Retinal pigment epithelial cell (primary cell): ENCODE data around the gene FAM186B.

Experiments
- DNase-seq: peaks from one replicate; pipeline ENCODE4 v3.0.0-alpha.2; 2010; ENCODE audit warnings: low read depth
- H3K4me3 ChIP-seq: 2 replicates; pipeline ENCODE4 v1.5.1; 2011; ENCODE audit warnings: mild to moderate bottlenecking, low read length, control low read depth, moderate library complexity
- CTCF ChIP-seq: conservative IDR thresholded peaks from 2 replicates; pipeline ENCODE4 v1.5.1; 2011; ENCODE audit warnings: low read depth, low read length, control low read depth, inconsistent platforms

Gene FAM186B

GRCh38 chr12:49626169-49626835 lies 20.9 kb upstream of the FAM186B start:
- no peak overlapping the region for H3K4me3 ChIP-seq
- DNase-seq: no peak
- TF ChIP-seq CTCF: peak; percentile 13

DNA sequence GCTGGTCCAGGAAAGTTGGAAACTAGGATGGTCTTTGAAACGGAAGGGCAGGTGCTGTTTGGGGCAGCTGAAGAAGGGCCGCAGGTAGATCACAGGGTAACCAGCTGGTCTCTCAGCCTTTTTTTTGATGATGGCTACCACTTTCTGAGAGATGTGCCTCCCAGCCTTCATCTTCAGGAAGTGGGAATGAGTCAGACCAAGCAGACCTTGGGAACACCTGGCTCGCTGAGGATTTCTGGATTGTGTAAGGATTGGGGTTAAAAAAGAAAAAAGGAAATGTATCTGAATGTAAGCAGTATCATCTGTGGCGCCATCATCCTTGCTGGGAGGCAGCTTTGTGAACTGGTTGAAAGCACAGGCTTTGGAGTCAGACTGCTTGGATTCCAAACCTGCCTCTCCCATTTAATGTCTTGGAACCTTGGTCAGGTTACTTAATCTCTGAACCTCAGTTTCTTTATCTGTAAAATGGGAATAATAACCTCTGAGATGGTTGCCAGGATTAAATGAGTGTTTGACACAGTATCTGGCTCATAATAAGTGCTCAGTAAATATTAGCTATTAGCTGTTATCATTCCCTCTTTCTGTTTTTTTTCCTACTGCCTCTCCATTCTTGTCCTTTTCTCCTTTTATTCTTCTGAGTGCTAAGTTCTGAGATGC lies 19.6 kb upstream of the FAM186B start:
- TF ChIP-seq CTCF: no peak
- DNase-seq: no peak
- no peak overlapping the region for H3K4me3 ChIP-seq

DNA sequence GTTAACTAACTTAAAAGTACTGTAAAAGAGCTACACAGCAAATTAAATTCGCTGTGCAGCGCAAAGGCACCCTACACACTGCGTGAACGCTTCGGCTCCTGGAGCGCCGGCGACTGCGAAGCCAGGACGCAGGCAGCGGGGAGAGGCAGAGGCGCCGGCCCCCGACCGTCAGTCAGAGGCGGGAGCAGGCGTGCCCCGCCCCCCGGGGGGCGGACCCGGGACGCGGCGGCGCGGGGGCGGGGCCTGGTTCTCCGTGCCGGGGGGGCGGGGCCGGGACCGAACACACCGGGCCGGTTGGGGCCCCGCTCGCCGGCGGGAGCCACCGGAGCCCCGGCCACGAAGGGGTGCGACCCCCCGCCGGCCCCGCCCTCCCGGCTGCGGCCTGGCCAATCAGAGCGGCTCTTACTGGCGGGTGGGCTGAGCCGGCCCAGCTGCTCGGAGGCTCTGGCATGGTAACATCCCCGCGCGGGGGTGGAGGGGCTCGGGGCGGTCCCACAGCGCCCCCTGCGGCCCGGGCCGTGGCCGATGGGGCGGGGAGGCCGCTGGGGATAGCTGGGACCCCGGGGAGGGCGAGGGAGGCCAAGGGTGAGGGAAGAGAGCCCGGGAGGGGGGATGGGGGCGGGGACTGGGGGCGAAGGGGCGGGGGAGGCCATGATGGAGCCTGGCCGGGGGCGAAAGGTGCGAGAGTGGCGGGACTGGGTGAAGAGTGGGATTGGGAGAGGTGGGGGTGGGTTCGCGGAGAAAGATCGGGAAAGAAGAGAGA lies 17.9 kb upstream of the FAM186B start, which contains the start of gene PRPF40B:
TSS of gene PRPF40B (plus strand) at position 420 of the 763 bp plus-strand sequence. CDS start at position 450, 30 bp downstream.
- TF ChIP-seq CTCF: peak; percentile 45
- DNase-seq: no peak
- peak within 1 kb of the TSS; percentile 73 for H3K4me3 ChIP-seq

GRCh38 chr12:49622501-49623141 lies 17.2 kb upstream of the FAM186B start:
- no peak for TF ChIP-seq CTCF
- H3K4me3 ChIP-seq: peak overlapping the region; percentile 73
- no peak for DNase-seq

GRCh38 chr12:49621651-49622500 lies 16.4 kb upstream of the FAM186B start:
- H3K4me3 ChIP-seq: peak overlapping the region; percentile 73
- DNase-seq: no peak
- TF ChIP-seq CTCF: no peak

- no peak for DNase-seq
- no peak overlapping the region for H3K4me3 ChIP-seq
- no peak for TF ChIP-seq CTCF
Measured at GRCh38 chr12:49619286-49619685, 13.8 kb upstream of the FAM186B start.
